Measurements from ENCODE around the gene DUSP3. TPM values are rescaled to one million over a fixed set of nuclear protein-coding genes. Genes with fewer than 3 reads are reported as not detected.

DUSP3 gene
- total RNA-seq, 1 experiment from 2014 or later: 39.7 TPM

- ChIA-PET POLR2A (no interaction called here), CTCF (interaction anchor here (1.0 kb wide), 1 partner anchor 36 kb away, joined by 3 read pairs; no protein-coding TSS in a partner anchor)
- Mint-ChIP-seq H3K27ac (ENCODE audit: low read depth, unreplicated experiment) (no peak overlapping the region), H3K27me3 (ENCODE audit: insufficient read depth, unreplicated experiment) (no peaks in the 10 kb centered on the region), H3K36me3 (ENCODE audit: insufficient read depth, unreplicated experiment) (peaks cover 67% of the 10 kb centered on the region), H3K9me3 (ENCODE audit: unreplicated experiment) (no peaks in the 10 kb centered on the region), H3K4me1 (ENCODE audit: insufficient read depth, unreplicated experiment) (no peaks in the 10 kb centered on the region), H3K4me3 (ENCODE audit: unreplicated experiment) (no peak overlapping the region)
- DNase-seq (ENCODE audit: unreplicated experiment): no peak
- intact Hi-C loops (cut with micrococcal nuclease): no loop called here
- BruUV-seq (replicated peaks): no TSS peak
- TF ChIP-seq CTCF (IDR thresholded peaks at IDR 0.05; ENCODE audit: unreplicated experiment): no peak
Observed at GRCh38 chr17:43769426-43769825, 9.4 kb downstream of the DUSP3 start.

DNA sequence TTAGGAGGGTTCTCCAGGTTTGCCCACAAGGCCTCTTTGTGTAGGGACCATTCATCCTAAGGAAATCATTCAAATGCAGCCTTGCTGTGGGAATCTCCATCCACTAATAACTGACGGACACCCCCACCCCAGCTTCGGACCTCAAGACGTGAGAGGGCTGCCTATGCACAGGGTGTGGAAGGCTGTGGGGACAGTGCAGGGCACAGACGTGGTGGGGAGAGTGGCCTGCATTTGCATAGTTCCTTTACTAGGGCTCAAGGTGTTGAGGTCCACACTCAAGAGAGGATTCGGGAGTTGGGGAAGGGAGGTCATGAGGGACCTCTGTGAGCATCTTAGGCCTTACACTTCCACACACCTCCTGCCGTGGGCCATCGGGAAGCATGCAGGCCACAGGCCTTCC, 9.8 kb downstream of the DUSP3 start:
- no peaks in the 10 kb centered on the region for H3K9me3 Mint-ChIP-seq (ENCODE audit: unreplicated experiment)
- no peaks in the 10 kb centered on the region for H3K27me3 Mint-ChIP-seq (ENCODE audit: insufficient read depth, unreplicated experiment)
- ChIA-PET POLR2A (no interaction called here), CTCF (interaction anchor here (1.0 kb wide), 1 partner anchor 36 kb away, joined by 3 read pairs; no protein-coding TSS in a partner anchor)
- DNase-seq (ENCODE audit: unreplicated experiment): no peak
- H3K36me3 Mint-ChIP-seq (ENCODE audit: insufficient read depth, unreplicated experiment): peaks cover 63% of the 10 kb centered on the region
- intact Hi-C loops (cut with micrococcal nuclease): no loop called here
- no peak overlapping the region for H3K27ac Mint-ChIP-seq (ENCODE audit: low read depth, unreplicated experiment)
- H3K4me1 Mint-ChIP-seq (ENCODE audit: insufficient read depth, unreplicated experiment): no peaks in the 10 kb centered on the region
- BruUV-seq (replicated peaks): no TSS peak
- no peak for TF ChIP-seq CTCF (IDR thresholded peaks at IDR 0.05; ENCODE audit: unreplicated experiment)
- no peak overlapping the region for H3K4me3 Mint-ChIP-seq (ENCODE audit: unreplicated experiment)

GRCh38 chr17:43768382-43768781, 10.4 kb downstream of the DUSP3 start:
- TSS peak; percentile 21 for BruUV-seq (replicated peaks)
- CTCF ChIA-PET: interaction anchor here (1.4 to 14.5 kb wide), 2 partner anchors 9 to 73 kb away, joined by 3 to 467 read pairs; no protein-coding TSS in a partner anchor

DNA sequence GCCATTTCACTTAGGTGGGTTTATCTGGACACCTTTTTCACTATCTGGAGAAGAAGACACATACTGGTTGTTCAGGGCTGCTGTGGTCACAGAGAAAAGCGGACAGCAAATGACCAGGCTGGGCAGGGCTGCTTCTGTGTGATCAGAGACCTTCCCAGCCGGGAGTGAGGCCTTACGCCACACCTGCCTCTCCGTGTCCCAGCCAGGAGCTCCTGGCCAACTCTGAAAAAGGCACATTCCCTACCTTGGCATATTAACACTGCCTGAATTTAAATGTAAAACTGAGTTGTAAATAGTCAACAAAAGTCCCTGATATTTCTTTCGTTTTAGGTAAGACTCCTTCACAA, 11.1 kb downstream of the DUSP3 start:
- H3K27ac Mint-ChIP-seq (ENCODE audit: low read depth, unreplicated experiment): no peak overlapping the region
- no peak for DNase-seq (ENCODE audit: unreplicated experiment)
- CTCF ChIA-PET: interaction anchor here (0.5 to 14.5 kb wide), 15 partner anchors 8 to 1571 kb away, joined by 3 to 467 read pairs (median 4); no protein-coding TSS in a partner anchor
- no peaks in the 10 kb centered on the region for H3K4me1 Mint-ChIP-seq (ENCODE audit: insufficient read depth, unreplicated experiment)
- no peaks in the 10 kb centered on the region for H3K9me3 Mint-ChIP-seq (ENCODE audit: unreplicated experiment)
- peaks cover 50% of the 10 kb centered on the region for H3K36me3 Mint-ChIP-seq (ENCODE audit: insufficient read depth, unreplicated experiment)
- no TSS peak for BruUV-seq (replicated peaks)
- no peak for TF ChIP-seq CTCF (IDR thresholded peaks at IDR 0.05; ENCODE audit: unreplicated experiment)
- H3K27me3 Mint-ChIP-seq (ENCODE audit: insufficient read depth, unreplicated experiment): no peaks in the 10 kb centered on the region
- H3K4me3 Mint-ChIP-seq (ENCODE audit: unreplicated experiment): no peak overlapping the region
- POLR2A ChIA-PET: interaction anchor here (1.3 kb wide), 1 partner anchor 37 kb away, joined by 3 read pairs; no protein-coding TSS in a partner anchor
- intact Hi-C loops (cut with micrococcal nuclease): no loop called here

More at GRCh38 chr17:43768382-43768781, 10.4 kb downstream of the DUSP3 start:
- H3K27me3 Mint-ChIP-seq (ENCODE audit: insufficient read depth, unreplicated experiment): no peaks in the 10 kb centered on the region
- POLR2A ChIA-PET: no interaction called here
- H3K36me3 Mint-ChIP-seq (ENCODE audit: insufficient read depth, unreplicated experiment): peaks cover 57% of the 10 kb centered on the region
- no peak overlapping the region for H3K27ac Mint-ChIP-seq (ENCODE audit: low read depth, unreplicated experiment)
- DNase-seq (ENCODE audit: unreplicated experiment): no peak
- H3K4me1 Mint-ChIP-seq (ENCODE audit: insufficient read depth, unreplicated experiment): no peaks in the 10 kb centered on the region
- intact Hi-C loops (cut with micrococcal nuclease): no loop called here
- H3K4me3 Mint-ChIP-seq (ENCODE audit: unreplicated experiment): no peak overlapping the region
- TF ChIP-seq CTCF (IDR thresholded peaks at IDR 0.05; ENCODE audit: unreplicated experiment): no peak
- H3K9me3 Mint-ChIP-seq (ENCODE audit: unreplicated experiment): no peaks in the 10 kb centered on the region
